Activated T-helper 2 cell treated with anti-CD3 and anti-CD28 coated beads, Interferon-gamma antibody, Interleukin-2, Interleukin-4, amounts not matched to agents 10 μg/mL and 5 μg/mL and 100 μg/mL, durations not matched to agents 14 hours and 24 hours and 36 hours (primary cell): Measurements from ENCODE around the gene ARHGAP44. TPM values are rescaled to one million over a fixed set of nuclear protein-coding genes. Genes with fewer than 3 reads are reported as not detected.
"Not testable (repeated sequence)": the region's sequence is repeated elsewhere in the genome, so short reads cannot be mapped to it uniquely, and the experiment has no call there.

Experiments used
- DNase-seq: peaks from one replicate; pipeline ENCODE4 v3.0.0; 2021; ENCODE audit warnings: low spot score
- H3K27ac Mint-ChIP-seq: one replicate; pipeline ENCODE4 v1.8.0; 2021; ENCODE audit warnings: mixed read lengths
- H3K27me3 Mint-ChIP-seq: one replicate; pipeline ENCODE4 v1.8.0; 2021; ENCODE audit warnings: low read depth, mixed read lengths
- H3K36me3 Mint-ChIP-seq: one replicate; pipeline ENCODE4 v1.8.0; 2021; ENCODE audit warnings: low read depth, mixed read lengths
- H3K4me1 Mint-ChIP-seq: one replicate; pipeline ENCODE4 v1.8.0; 2021; ENCODE audit warnings: low read depth, mixed read lengths
- H3K4me3 Mint-ChIP-seq: one replicate; pipeline ENCODE4 v1.8.0; 2021; ENCODE audit warnings: low read depth, mild to moderate bottlenecking, moderate library complexity, mixed read lengths
- H3K9me3 Mint-ChIP-seq: one replicate; pipeline ENCODE4 v1.8.0; 2021; ENCODE audit warnings: mixed read lengths
- intact Hi-C: fragments of 100-400 bp; cut with micrococcal nuclease; formaldehyde crosslinking; loops from one replicate; pipeline ENCODE4 v1.15.1; 2023
- total RNA-seq: library from RNA; stranded (reverse); gene quantifications from 2 replicates; pipeline ENCODE4 v1.2.3, GENCODE V29; 2022

Gene ARHGAP44
- total RNA-seq, 1 donor from 2014 or later, result 0.21 TPM

GRCh38 chr17:12961655-12962054, 172.4 kb downstream of the ARHGAP44 start:
- H3K27me3 Mint-ChIP-seq, result no peaks in the 10 kb centered on the region
- DNase-seq, result no peak
- H3K4me3 Mint-ChIP-seq, result no peak overlapping the region
- no peaks in the 10 kb centered on the region for H3K36me3 Mint-ChIP-seq
- no peaks in the 10 kb centered on the region for H3K4me1 Mint-ChIP-seq
- H3K27ac Mint-ChIP-seq, result no peak overlapping the region
- intact Hi-C loops, result no loop called here
- H3K9me3 Mint-ChIP-seq, result no peaks in the 10 kb centered on the region

- DNase-seq, result no peak
- H3K9me3 Mint-ChIP-seq, result no peaks in the 10 kb centered on the region
- no peak overlapping the region for H3K27ac Mint-ChIP-seq
- H3K4me3 Mint-ChIP-seq, result no peak overlapping the region
- intact Hi-C loops, result no loop called here
- no peaks in the 10 kb centered on the region for H3K36me3 Mint-ChIP-seq
- H3K27me3 Mint-ChIP-seq, result no peaks in the 10 kb centered on the region
- H3K4me1 Mint-ChIP-seq, result no peaks in the 10 kb centered on the region
These were observed 174.2 kb downstream of the ARHGAP44 start for GRCh38 chr17:12963505-12963904.

DNA sequence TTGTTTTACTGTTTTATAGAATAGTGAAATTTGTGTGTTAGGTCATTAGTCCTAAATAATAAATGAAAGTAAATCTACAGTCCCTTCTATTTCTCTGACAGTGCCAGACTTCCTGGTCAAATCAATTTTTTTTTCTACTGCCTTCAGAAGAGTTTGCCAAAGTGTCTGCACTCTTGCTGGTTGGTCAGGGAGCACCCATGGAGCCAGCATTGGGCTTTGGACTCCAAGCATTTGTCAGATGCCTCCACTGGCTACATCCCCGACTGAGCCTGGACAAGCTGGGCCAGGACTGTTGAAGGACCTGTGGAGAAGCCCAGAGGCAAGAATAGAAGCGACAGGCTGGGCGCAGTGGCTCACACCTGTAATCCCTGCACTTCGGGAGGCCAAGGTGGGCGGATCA, 174.9 kb downstream of the ARHGAP44 start:
- no peaks in the 10 kb centered on the region for H3K9me3 Mint-ChIP-seq
- H3K36me3 Mint-ChIP-seq, result no peaks in the 10 kb centered on the region
- DNase-seq, result no peak
- intact Hi-C loops, result no loop called here
- H3K4me1 Mint-ChIP-seq, result no peaks in the 10 kb centered on the region
- no peak overlapping the region for H3K4me3 Mint-ChIP-seq
- no peaks in the 10 kb centered on the region for H3K27me3 Mint-ChIP-seq
- H3K27ac Mint-ChIP-seq, result no peak overlapping the region

- Mint-ChIP-seq H3K27ac (no peak overlapping the region), H3K4me1 (no peaks in the 10 kb centered on the region), H3K36me3 (no peaks in the 10 kb centered on the region), H3K27me3 (no peaks in the 10 kb centered on the region), H3K9me3 (no peaks in the 10 kb centered on the region), H3K4me3 (no peak overlapping the region)
- intact Hi-C loops, result no loop called here
- DNase-seq, result no peak
These were observed 175.5 kb downstream of the ARHGAP44 start for GRCh38 chr17:12964840-12965239.

DNA sequence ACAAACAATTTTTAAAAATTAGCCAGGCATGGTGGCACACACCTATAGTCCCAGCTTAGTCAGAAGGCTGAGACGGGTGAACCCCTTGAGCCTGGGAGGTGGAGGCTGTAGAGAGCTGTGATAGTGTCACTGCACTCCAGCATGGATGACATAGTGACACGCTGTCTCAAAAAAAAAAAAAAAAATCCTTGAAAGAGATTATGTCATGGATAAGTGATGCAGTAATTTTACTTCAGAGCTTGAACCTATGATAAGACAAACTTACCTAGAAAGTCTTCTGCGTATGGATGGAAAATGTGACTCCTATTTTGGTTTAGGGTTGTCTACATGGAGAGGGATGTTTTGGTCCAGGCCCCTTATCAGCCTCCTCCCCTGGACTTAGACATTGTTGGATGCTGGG, 176.7 kb downstream of the ARHGAP44 start:
- no peaks in the 10 kb centered on the region for H3K9me3 Mint-ChIP-seq
- H3K27me3 Mint-ChIP-seq, result no peaks in the 10 kb centered on the region
- H3K36me3 Mint-ChIP-seq, result no peaks in the 10 kb centered on the region

DNA sequence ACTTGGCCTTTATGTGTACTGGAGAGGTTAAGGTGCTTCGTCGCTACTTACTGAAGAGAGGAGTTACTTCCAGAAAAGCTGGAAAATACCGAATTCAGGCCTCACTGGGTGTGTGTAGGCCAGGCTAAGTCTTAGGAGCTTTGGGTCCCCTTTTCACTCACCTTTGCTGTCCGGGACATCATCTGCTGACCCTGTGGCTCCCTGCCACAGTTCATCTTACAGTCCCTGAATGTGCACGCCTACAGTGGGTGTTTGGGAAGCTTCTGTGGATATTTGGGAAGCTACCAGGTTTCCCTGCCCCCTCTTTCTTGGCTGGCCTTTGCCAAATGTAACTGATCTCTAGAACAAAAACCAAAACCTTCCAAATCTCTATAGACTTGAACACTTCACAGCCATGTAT, 177.1 kb downstream of the ARHGAP44 start:
- DNase-seq, result no peak
- Mint-ChIP-seq H3K4me1 (no peaks in the 10 kb centered on the region), H3K27ac (no peak overlapping the region), H3K9me3 (no peaks in the 10 kb centered on the region), H3K4me3 (no peak overlapping the region), H3K27me3 (no peaks in the 10 kb centered on the region), H3K36me3 (no peaks in the 10 kb centered on the region)
- intact Hi-C loops, result no loop called here

More for the DNA sequence above, 176.7 kb downstream of the ARHGAP44 start:
- intact Hi-C loops, result no loop called here
- no peaks in the 10 kb centered on the region for H3K4me1 Mint-ChIP-seq
- no peak overlapping the region for H3K4me3 Mint-ChIP-seq
- H3K27ac Mint-ChIP-seq, result no peak overlapping the region
- DNase-seq, result no peak

DNA sequence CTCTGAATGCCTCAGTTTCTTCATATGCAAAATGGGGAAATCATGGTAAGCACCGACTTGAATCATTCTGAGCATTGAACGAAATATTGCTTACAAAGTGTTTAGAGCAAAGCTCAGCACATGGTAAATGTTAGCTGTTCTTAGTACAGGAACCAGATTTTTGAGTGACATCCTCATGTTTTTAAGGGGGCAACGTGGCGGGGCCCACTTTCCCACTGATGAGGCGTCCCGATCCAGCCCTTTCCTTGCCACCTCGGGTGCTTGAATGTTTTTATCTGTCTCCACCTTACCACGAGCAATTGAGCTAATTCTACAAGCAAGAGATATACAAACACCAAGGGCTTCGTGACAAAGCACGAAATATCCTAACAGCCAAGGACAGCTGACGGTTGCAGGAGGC, 178.7 kb downstream of the ARHGAP44 start:
- no peaks in the 10 kb centered on the region for H3K9me3 Mint-ChIP-seq
- intact Hi-C loops, result no loop called here
- no peaks in the 10 kb centered on the region for H3K36me3 Mint-ChIP-seq
- no peaks in the 10 kb centered on the region for H3K4me1 Mint-ChIP-seq
- no peak overlapping the region for H3K27ac Mint-ChIP-seq
- peaks cover 7% of the 10 kb centered on the region for H3K27me3 Mint-ChIP-seq
- no peak for DNase-seq
- H3K4me3 Mint-ChIP-seq, result no peak overlapping the region

- no peaks in the 10 kb centered on the region for H3K9me3 Mint-ChIP-seq
- H3K4me1 Mint-ChIP-seq, result no peaks in the 10 kb centered on the region
- intact Hi-C loops, result no loop called here
- H3K4me3 Mint-ChIP-seq, result no peak overlapping the region
- peaks cover 17% of the 10 kb centered on the region for H3K27me3 Mint-ChIP-seq
- H3K36me3 Mint-ChIP-seq, result no peaks in the 10 kb centered on the region
- no peak for DNase-seq
- H3K27ac Mint-ChIP-seq, result no peak overlapping the region
These were observed 184.3 kb downstream of the ARHGAP44 start for GRCh38 chr17:12973496-12974004.

GRCh38 chr17:12974005-12974531, 184.8 kb downstream of the ARHGAP44 start:
- Mint-ChIP-seq H3K27me3 (peaks cover 17% of the 10 kb centered on the region), H3K4me3 (no peak overlapping the region)
- intact Hi-C loops, result no loop called here

DNA sequence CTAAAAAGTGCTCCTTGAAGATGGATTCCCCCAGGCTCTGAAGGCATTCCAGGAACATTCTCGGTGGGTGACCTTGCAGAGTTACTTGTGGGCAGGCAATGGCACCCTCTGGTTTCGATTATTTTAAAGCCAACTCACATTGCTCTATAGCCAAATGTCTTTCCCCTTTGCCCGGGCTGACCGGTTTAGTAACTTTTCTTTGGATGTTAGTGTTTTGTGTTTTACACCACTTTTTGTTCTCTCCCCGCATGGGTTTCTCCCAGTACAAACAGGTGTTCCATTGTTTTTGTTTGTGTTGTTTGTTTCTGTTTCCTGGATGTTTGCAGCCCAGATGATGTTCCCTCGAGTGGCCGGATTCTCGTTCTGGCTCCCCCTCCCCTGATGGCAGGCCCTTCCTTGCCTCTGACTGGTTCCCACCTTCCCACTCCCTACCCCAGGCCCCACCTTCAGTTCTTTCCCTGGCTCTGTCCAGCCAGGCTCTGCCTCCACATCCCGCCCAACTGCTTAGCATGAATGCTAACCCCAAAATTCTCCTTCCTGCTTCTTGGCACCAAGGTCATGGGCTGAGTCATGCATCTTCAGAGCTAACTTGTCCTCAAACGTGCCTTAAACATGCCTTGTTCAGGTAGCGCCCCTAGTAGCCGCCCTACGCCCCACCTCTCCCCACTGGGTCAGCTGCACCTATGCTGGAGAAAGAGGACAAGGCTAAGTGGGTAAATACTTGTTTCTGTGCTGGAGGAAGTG, 187.9 kb downstream of the ARHGAP44 start:
- Mint-ChIP-seq H3K27me3 (peaks cover 12% of the 10 kb centered on the region), H3K27ac (no peak overlapping the region), H3K36me3 (no peaks in the 10 kb centered on the region), H3K9me3 (no peaks in the 10 kb centered on the region), H3K4me3 (no peak overlapping the region), H3K4me1 (peaks cover under 1% of the 10 kb centered on the region)
- DNase-seq, result no peak
- intact Hi-C loops, result no loop called here

More at GRCh38 chr17:12974005-12974531, 184.8 kb downstream of the ARHGAP44 start:
- Mint-ChIP-seq H3K36me3 (no peaks in the 10 kb centered on the region), H3K27ac (no peak overlapping the region), H3K9me3 (no peaks in the 10 kb centered on the region), H3K4me1 (no peaks in the 10 kb centered on the region)
- no peak for DNase-seq

DNA sequence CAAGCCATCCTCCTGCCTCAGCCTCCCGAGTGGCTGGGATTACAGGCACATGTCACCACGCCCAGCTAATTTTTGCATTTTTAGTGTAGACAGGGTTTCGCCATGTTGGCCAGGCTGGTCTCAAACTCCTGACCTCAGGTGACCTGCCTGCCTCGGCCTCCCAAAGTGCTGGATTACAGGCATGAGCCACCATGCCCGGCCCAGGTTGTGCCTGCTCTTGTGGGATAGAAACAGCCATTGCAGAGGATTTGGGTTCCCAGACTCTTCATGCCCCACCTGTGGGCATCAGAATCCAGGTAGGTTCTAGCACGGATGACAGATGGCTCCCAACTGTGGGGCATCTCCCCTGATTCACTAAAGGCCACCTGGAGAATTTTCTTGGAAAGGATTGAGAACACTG, 189.5 kb downstream of the ARHGAP44 start:
- H3K4me1 Mint-ChIP-seq, H3K4me3 Mint-ChIP-seq, DNase-seq, H3K36me3 Mint-ChIP-seq, H3K27me3 Mint-ChIP-seq, H3K9me3 Mint-ChIP-seq, H3K27ac Mint-ChIP-seq, intact Hi-C loops: not testable (repeated sequence)

DNA sequence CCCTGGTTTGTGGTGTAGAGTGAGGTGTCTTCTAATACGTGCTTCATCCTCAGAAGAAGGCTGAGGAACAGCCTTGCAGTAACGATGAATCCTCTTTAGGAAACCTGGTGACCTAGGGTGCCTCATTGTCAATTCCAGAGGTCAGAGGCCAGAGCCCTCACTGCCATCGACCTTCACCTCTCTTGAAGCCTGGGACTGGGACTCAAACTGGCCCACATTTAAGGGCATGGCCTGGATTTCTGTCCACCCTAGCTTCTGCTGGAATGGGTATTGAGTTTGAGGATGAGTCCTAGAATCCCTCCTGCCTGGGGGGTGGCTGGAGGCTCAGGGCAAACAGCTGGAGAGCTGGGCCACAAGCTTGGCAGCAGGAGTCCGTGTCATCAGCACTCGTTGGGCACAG, 189.9 kb downstream of the ARHGAP44 start:
- H3K9me3 Mint-ChIP-seq, result no peaks in the 10 kb centered on the region
- H3K4me1 Mint-ChIP-seq, result peaks cover 4% of the 10 kb centered on the region
- intact Hi-C loops, result no loop called here

GRCh38 chr17:12979826-12980500, 190.7 kb downstream of the ARHGAP44 start:
- intact Hi-C loops, result no loop called here
- Mint-ChIP-seq H3K9me3 (no peaks in the 10 kb centered on the region), H3K36me3 (no peaks in the 10 kb centered on the region)

More for the DNA sequence above, 189.9 kb downstream of the ARHGAP44 start:
- DNase-seq, result no peak
- Mint-ChIP-seq H3K27me3 (peaks cover 3% of the 10 kb centered on the region), H3K4me3 (no peak overlapping the region), H3K36me3 (no peaks in the 10 kb centered on the region), H3K27ac (no peak overlapping the region)

More at GRCh38 chr17:12979826-12980500, 190.7 kb downstream of the ARHGAP44 start:
- no peak for DNase-seq
- Mint-ChIP-seq H3K4me3 (no peak overlapping the region), H3K27ac (no peak overlapping the region), H3K27me3 (no peaks in the 10 kb centered on the region), H3K4me1 (peaks cover 4% of the 10 kb centered on the region)
